ENCODE measurements around the gene TMEM107. TPM values are rescaled to one million over a fixed set of nuclear protein-coding genes. Genes with fewer than 3 reads are reported as not detected.

Gene TMEM107
- total and polyA plus RNA-seq, 2 experiments from 2014 or later = 40.7 to 54.6 TPM

DNA sequence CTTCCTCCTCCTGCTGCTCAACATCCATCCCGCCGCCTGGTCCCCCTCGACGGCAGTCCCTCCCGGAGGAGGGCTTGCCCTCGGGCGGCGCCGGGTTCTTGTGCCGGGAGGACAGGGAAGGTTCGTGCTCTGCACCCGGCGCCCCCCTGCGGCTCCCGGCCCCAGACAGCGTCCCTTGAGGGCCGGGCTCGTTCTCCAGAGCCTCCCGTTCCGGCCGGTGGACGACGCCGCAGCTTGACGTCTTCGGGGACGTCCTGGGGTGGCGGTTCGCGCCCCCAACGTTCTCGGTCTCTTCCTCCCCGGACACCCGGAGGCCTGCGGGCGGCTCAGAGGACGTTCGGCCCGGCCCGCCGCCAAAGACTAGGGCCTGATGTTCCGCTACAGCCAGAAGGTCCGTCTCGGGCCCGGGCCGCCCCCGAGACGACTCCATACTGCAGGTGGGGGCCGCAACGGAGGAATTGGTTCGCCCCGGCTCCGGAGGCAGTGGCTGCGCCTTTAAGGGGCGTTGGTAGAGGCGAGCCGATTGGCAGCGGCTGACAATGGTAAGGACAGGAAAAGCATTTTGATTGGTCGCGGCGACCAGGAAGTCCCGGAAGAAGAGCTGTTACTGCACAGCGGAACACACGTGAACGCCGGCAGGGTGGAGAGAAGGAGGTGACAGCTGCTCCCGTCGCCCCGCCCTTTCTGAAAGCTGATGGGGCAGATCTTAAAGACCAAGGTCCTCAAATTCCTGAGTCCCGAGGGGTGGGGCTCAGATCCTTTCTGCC lies 13.7 kb upstream of the TMEM107 start, which contains the start of gene BORCS6:
Gene BORCS6 (minus strand): TSS at position 470 of the 767 bp plus-strand sequence. CDS start 40 bp downstream, at position 430.
- Histone ChIP-seq H3K27ac (peak within 1 kb of the TSS; percentile 87), H3K27me3 (no peaks in the 10 kb centered on the region), H3K36me3 (no peaks in the 10 kb centered on the region), H3K9me3 (ENCODE audit: low read depth) (no peaks in the 10 kb centered on the region), H3K4me1 (ENCODE audit: low read depth) (peaks cover 10% of the 10 kb centered on the region), H3K4me3 (peak within 1 kb of the TSS; percentile 80)
- DNase-seq (ENCODE audit: low read depth in 1 of 2, low spot score in 1 of 2) = peak; percentile 98 to 99
- TF ChIP-seq, protein P1, sequence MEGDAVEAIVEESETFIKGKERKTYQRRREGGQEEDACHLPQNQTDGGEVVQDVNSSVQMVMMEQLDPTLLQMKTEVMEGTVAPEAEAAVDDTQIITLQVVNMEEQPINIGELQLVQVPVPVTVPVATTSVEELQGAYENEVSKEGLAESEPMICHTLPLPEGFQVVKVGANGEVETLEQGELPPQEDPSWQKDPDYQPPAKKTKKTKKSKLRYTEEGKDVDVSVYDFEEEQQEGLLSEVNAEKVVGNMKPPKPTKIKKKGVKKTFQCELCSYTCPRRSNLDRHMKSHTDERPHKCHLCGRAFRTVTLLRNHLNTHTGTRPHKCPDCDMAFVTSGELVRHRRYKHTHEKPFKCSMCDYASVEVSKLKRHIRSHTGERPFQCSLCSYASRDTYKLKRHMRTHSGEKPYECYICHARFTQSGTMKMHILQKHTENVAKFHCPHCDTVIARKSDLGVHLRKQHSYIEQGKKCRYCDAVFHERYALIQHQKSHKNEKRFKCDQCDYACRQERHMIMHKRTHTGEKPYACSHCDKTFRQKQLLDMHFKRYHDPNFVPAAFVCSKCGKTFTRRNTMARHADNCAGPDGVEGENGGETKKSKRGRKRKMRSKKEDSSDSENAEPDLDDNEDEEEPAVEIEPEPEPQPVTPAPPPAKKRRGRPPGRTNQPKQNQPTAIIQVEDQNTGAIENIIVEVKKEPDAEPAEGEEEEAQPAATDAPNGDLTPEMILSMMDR (IDR thresholded peaks at IDR 0.05; ENCODE audit: low read depth, low read length) = no peak

DNA sequence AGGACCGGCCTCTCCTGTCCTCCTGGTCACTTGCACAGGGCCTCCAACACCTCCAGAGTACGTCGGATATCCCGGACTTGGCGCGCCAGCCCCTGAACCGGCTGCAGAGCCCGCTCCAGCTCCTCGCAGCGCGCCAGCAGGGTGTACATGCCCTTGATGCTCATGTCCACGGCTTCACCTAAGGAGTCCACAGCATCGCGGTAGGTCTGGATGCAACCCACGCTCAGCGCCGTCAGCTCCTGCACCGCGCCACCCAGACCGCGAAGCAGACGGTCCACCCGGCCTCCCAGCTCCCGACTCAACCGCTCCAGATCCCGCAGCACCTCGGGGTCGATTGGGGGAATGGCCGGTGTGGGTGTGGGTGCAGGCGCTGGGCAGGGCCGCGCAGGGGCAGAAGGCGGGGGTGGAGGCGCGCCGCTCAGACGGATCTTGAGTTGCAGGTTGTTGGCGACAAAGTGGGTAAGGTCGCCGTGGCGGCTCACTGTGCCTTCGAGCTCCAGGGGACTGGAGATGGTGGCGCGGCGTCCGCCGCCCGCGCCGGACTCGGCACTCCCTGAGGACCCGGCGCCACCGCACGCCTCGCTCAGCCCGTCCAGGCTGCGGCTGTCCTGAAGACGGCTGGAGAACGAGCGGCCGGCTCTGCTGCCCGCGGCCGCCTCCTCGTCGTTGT lies 13.0 kb upstream of the TMEM107 start:
- DNase-seq (ENCODE audit: low read depth in 1 of 2, low spot score in 1 of 2) = no peak
- Histone ChIP-seq H3K27ac (no peak overlapping the region), H3K9me3 (ENCODE audit: low read depth) (no peaks in the 10 kb centered on the region), H3K4me1 (ENCODE audit: low read depth) (peaks cover 10% of the 10 kb centered on the region), H3K36me3 (no peaks in the 10 kb centered on the region), H3K4me3 (peak overlapping the region; percentile 80), H3K27me3 (no peaks in the 10 kb centered on the region)
- TF ChIP-seq, protein P1 (IDR thresholded peaks at IDR 0.05; ENCODE audit: low read depth, low read length) = no peak

DNA sequence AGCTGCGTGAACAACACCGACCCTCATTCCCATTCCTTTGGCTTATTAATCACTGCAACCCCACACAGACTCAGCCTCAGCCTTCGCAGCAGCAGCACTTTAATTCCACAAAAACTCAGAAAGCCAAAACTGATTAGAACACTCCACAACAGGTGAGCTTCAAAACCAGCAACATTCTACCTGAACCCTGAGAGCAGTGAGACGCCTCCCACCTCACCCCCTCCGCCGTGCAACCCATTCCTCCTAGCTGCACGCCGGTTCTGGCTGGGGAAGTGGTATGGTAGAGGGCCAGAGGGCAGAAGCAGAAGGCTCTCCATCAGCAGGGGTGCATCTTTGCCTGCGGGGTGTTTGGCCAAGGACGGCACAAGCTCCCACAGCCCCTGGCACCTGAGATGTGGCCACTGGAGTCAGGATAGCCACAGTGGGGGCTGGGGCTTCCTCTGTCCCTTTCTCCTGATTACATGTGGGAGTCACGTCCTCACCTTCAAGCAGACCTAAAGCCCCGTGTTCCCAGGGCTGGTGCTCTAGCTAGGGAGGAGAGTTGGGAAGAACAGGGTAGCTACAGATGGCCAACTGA lies 12.2 kb upstream of the TMEM107 start:
- peak overlapping the region; percentile 80 for H3K4me3 ChIP-seq
- TF ChIP-seq, protein P1 (IDR thresholded peaks at IDR 0.05; ENCODE audit: low read depth, low read length) = no peak
- no peaks in the 10 kb centered on the region for H3K27me3 ChIP-seq
- peaks cover 10% of the 10 kb centered on the region for H3K4me1 ChIP-seq (ENCODE audit: low read depth)
- H3K9me3 ChIP-seq (ENCODE audit: low read depth) = no peaks in the 10 kb centered on the region
- no peaks in the 10 kb centered on the region for H3K36me3 ChIP-seq
- DNase-seq (ENCODE audit: low read depth in 1 of 2, low spot score in 1 of 2) = no peak
- H3K27ac ChIP-seq = peak overlapping the region; percentile 71

DNA sequence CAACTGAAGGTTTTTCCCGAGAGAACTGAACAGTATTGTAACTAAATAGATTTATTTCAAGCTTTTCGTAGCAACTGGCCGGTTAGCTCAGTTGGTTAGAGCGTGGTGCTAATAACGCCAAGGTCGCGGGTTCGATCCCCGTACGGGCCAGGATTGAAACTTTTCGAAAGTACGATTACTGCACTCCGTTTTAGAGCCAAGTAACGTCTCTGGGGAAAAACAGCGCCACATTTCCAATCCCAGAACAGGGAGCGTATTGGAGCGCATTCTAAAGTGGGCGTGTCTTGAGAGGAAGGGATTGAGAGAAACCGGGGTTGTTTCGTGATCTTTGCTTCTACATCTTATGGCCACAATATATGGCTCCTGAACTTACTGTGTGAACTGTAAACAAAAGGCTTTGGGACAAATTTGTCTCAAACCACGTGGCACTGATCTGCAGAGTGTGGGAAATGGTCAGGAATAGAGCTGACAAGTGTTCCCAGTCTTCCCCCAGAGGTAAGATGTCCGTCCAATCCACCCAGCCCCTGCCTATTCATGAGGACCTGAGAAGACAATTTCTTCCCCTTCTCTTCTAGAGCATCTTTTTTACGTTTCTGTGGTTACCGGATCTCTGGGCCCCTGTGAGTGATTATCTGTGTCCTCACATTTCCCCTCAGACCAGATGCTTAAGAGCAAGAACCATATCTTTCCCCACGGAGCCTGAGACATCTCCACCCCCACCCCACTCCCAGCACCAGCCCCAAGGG lies 11.5 kb upstream of the TMEM107 start:
- no peaks in the 10 kb centered on the region for H3K36me3 ChIP-seq
- no peaks in the 10 kb centered on the region for H3K27me3 ChIP-seq
- no peaks in the 10 kb centered on the region for H3K9me3 ChIP-seq (ENCODE audit: low read depth)
- TF ChIP-seq, protein P1 (IDR thresholded peaks at IDR 0.05; ENCODE audit: low read depth, low read length) = no peak
- H3K4me3 ChIP-seq = peak overlapping the region; percentile 80
- DNase-seq (ENCODE audit: low read depth in 1 of 2, low spot score in 1 of 2) = peak; percentile 94 to 99
- peak overlapping the region; percentile 71 for H3K27ac ChIP-seq
- peaks cover 10% of the 10 kb centered on the region for H3K4me1 ChIP-seq (ENCODE audit: low read depth)
